Muscle of back (tissue), 11 donors: Measurements from ENCODE around the gene SSR3. TPM values are rescaled to one million over a fixed set of nuclear protein-coding genes. Genes with fewer than 3 reads are reported as not detected.
A peak's percentile ranks its signal among the peaks of the same experiment; 100 is the strongest.
"Not testable (repeated sequence)": the region's sequence is repeated elsewhere in the genome, so short reads cannot be mapped to it uniquely, and the experiment has no call there.

Experiments
- DNase-seq, 3 donors: peaks; one replicate each; pipeline versions ENCODE4 v3.0.0 to v3.0.0-alpha.2; 2013
- polyA plus RNA-seq, 10 donors: library from polyadenylated mRNA; unstranded; fragments of 120-200 nt; gene quantifications; one replicate each; pipeline ENCODE4 v1.2.1, GENCODE V29; 2013; ENCODE audit not compliant: insufficient read length in 10 of 10

SSR3 gene
- polyA plus RNA-seq, 10 donors: 91.3 to 124 (median 101) TPM

GRCh38 chr3:156577736-156578135 lies 22.8 kb upstream of the SSR3 start:
- DNase-seq: no peak

- no peak for DNase-seq
Measured at GRCh38 chr3:156576651-156577348, 21.9 kb upstream of the SSR3 start.

GRCh38 chr3:156576051-156576450 lies 21.1 kb upstream of the SSR3 start:
- DNase-seq: no peak

- no peak for DNase-seq
Measured at GRCh38 chr3:156575641-156576040, 20.7 kb upstream of the SSR3 start.

GRCh38 chr3:156569881-156570280 lies 15.0 kb upstream of the SSR3 start:
- not testable (repeated sequence) for DNase-seq

- not testable (repeated sequence) for DNase-seq
Measured at GRCh38 chr3:156569016-156569415, 14.1 kb upstream of the SSR3 start.

GRCh38 chr3:156563900-156564682 lies 9.2 kb upstream of the SSR3 start:
- no peak for DNase-seq

GRCh38 chr3:156562486-156562885 lies 7.6 kb upstream of the SSR3 start:
- not testable (repeated sequence) for DNase-seq

GRCh38 chr3:156561533-156561932 lies 6.6 kb upstream of the SSR3 start:
- no peak for DNase-seq

GRCh38 chr3:156559321-156559720 lies 4.4 kb upstream of the SSR3 start:
- DNase-seq: no peak

- no peak for DNase-seq
Measured at GRCh38 chr3:156558389-156558788, 3.5 kb upstream of the SSR3 start.

- DNase-seq: no peak
Measured at GRCh38 chr3:156554515-156554841, 439 bp downstream of the SSR3 start.

- DNase-seq: peak; percentile 42 to 67 (median 62)
Measured at GRCh38 chr3:156553705-156554356, 1.1 kb downstream of the SSR3 start.

GRCh38 chr3:156552973-156553372 lies 1.9 kb downstream of the SSR3 start:
- DNase-seq: no peak

GRCh38 chr3:156551746-156552145 lies 3.2 kb downstream of the SSR3 start:
- DNase-seq: peak in 1 of 3 donors; percentile 49

GRCh38 chr3:156551261-156551660 lies 3.7 kb downstream of the SSR3 start:
- DNase-seq: no peak

GRCh38 chr3:156548902-156549301 lies 6.0 kb downstream of the SSR3 start:
- DNase-seq: peak in 1 of 3 donors; percentile 41

GRCh38 chr3:156548041-156548687 lies 6.8 kb downstream of the SSR3 start:
- DNase-seq: no peak

GRCh38 chr3:156547637-156548036 lies 7.3 kb downstream of the SSR3 start:
- DNase-seq: no peak

GRCh38 chr3:156543043-156543555 lies 11.8 kb downstream of the SSR3 start:
- DNase-seq: no peak

GRCh38 chr3:156542101-156543042 lies 12.5 kb downstream of the SSR3 start:
- DNase-seq: no peak
